ENCODE results near the gene WWC1. TPM values are rescaled to one million over a fixed set of nuclear protein-coding genes. Genes with fewer than 3 reads are reported as not detected.

WWC1 gene
- total RNA-seq, 2 experiments from 2014 or later, result not detected

- no TSS peak for BruUV-seq (replicated peaks)
- CTCF ChIA-PET (ENCODE audit: unreplicated experiment), result no interaction called here
- Histone ChIP-seq H3K9me2 (ENCODE audit: insufficient read depth, low read length) (no peaks in the 10 kb centered on the region), H3K9me3 (ENCODE audit: low read length) (no peaks in the 10 kb centered on the region), H3K79me2 (ENCODE audit: insufficient read depth, low read depth, low read length) (no peaks in the 10 kb centered on the region), H4K20me1 (ENCODE audit: insufficient read depth, low read length) (no peaks in the 10 kb centered on the region), H3K36me3 (ENCODE audit: insufficient read depth, low read length) (no peaks in the 10 kb centered on the region), H3K4me3 (ENCODE audit: low read depth, low read length, poor library complexity, severe bottlenecking) (no peak overlapping the region), H3K4me1 (ENCODE audit: insufficient read depth, low read length, poor library complexity, severe bottlenecking) (no peaks in the 10 kb centered on the region), H3K4me2 (ENCODE audit: low read length) (no peak overlapping the region), H2AFZ (ENCODE audit: low read length) (no peak overlapping the region), H3K27ac (ENCODE audit: low read depth, low read length, poor library complexity, severe bottlenecking) (no peak overlapping the region)
- POLR2A ChIA-PET, result interaction anchor here (0.7 kb wide), 1 partner anchor 77 kb away, joined by 3 read pairs; no protein-coding TSS in a partner anchor
- DNase-seq (ENCODE audit: low spot score), result no peak
- TF ChIP-seq CTCF (conservative IDR thresholded peaks at IDR 0.05; ENCODE audit: low read length) (no peak), EZH2phosphoT487 (IDR thresholded peaks at IDR 0.05; ENCODE audit: borderline replicate concordance, low read depth, low read length) (no peak)
- intact Hi-C loops (cut with micrococcal nuclease; ENCODE audit: unreplicated experiment), result no loop called here
Observed at GRCh38 chr5:168301593-168302390, 10.3 kb downstream of the WWC1 start.

- DNase-seq (ENCODE audit: low spot score), result no peak
- Histone ChIP-seq H3K4me2 (ENCODE audit: low read length) (no peak overlapping the region), H3K27ac (ENCODE audit: low read depth, low read length, poor library complexity, severe bottlenecking) (no peak overlapping the region), H3K4me1 (ENCODE audit: insufficient read depth, low read length, poor library complexity, severe bottlenecking) (no peaks in the 10 kb centered on the region), H2AFZ (ENCODE audit: low read length) (no peak overlapping the region), H3K9me2 (ENCODE audit: insufficient read depth, low read length) (no peaks in the 10 kb centered on the region), H3K79me2 (ENCODE audit: insufficient read depth, low read depth, low read length) (no peaks in the 10 kb centered on the region), H4K20me1 (ENCODE audit: insufficient read depth, low read length) (no peaks in the 10 kb centered on the region), H3K4me3 (ENCODE audit: low read depth, low read length, poor library complexity, severe bottlenecking) (no peak overlapping the region), H3K36me3 (ENCODE audit: insufficient read depth, low read length) (no peaks in the 10 kb centered on the region), H3K9me3 (ENCODE audit: low read length) (no peaks in the 10 kb centered on the region)
- CTCF ChIA-PET (ENCODE audit: unreplicated experiment), result no interaction called here
- no peak for TF ChIP-seq CTCF (conservative IDR thresholded peaks at IDR 0.05; ENCODE audit: low read length)
- POLR2A ChIA-PET, result no interaction called here
- no TSS peak for BruUV-seq (replicated peaks)
- intact Hi-C loops (cut with micrococcal nuclease; ENCODE audit: unreplicated experiment), result no loop called here
Observed at GRCh38 chr5:168302785-168303184, 11.3 kb downstream of the WWC1 start.

GRCh38 chr5:168303393-168304025 is 12.1 kb downstream of the WWC1 start:
- TF ChIP-seq EZH2phosphoT487 (IDR thresholded peaks at IDR 0.05; ENCODE audit: borderline replicate concordance, low read depth, low read length) (no peak), CTCF (conservative IDR thresholded peaks at IDR 0.05; ENCODE audit: low read length) (no peak)
- H2AFZ ChIP-seq (ENCODE audit: low read length), result no peak overlapping the region
- ChIA-PET POLR2A (no interaction called here), CTCF (ENCODE audit: unreplicated experiment) (no interaction called here)
- no peaks in the 10 kb centered on the region for H3K4me1 ChIP-seq (ENCODE audit: insufficient read depth, low read length, poor library complexity, severe bottlenecking)
- H3K9me3 ChIP-seq (ENCODE audit: low read length), result no peaks in the 10 kb centered on the region
- H3K27ac ChIP-seq (ENCODE audit: low read depth, low read length, poor library complexity, severe bottlenecking), result no peak overlapping the region
- DNase-seq (ENCODE audit: low spot score), result no peak
- H3K4me3 ChIP-seq (ENCODE audit: low read depth, low read length, poor library complexity, severe bottlenecking), result no peak overlapping the region
- H4K20me1 ChIP-seq (ENCODE audit: insufficient read depth, low read length), result no peaks in the 10 kb centered on the region
- intact Hi-C loops (cut with micrococcal nuclease; ENCODE audit: unreplicated experiment), result no loop called here
- BruUV-seq (replicated peaks), result no TSS peak
- H3K79me2 ChIP-seq (ENCODE audit: insufficient read depth, low read depth, low read length), result no peaks in the 10 kb centered on the region
- H3K9me2 ChIP-seq (ENCODE audit: insufficient read depth, low read length), result no peaks in the 10 kb centered on the region
- H3K36me3 ChIP-seq (ENCODE audit: insufficient read depth, low read length), result no peaks in the 10 kb centered on the region
- no peak overlapping the region for H3K4me2 ChIP-seq (ENCODE audit: low read length)
